Activated naive CD4-positive, alpha-beta T cell treated with anti-CD3 and anti-CD28 coated beads for 36 hours (primary cell): ENCODE data around the gene SELENOW. TPM values are rescaled to one million over a fixed set of nuclear protein-coding genes. Genes with fewer than 3 reads are reported as not detected.

Experiments
- CTCF ChIA-PET: fragments of 350-600 bp; sonication (Branson Sonifier 250); formaldehyde crosslinking; loops from one replicate; lab custom pipeline; 2021; ENCODE audit warnings: antibody characterized with exemption; lab: Charles Lee
- DNase-seq: peaks from one replicate; pipeline ENCODE4 v3.0.0-alpha.2; 2020
- H3K27ac Mint-ChIP-seq: one replicate; pipeline ENCODE4 v1.8.0; 2021; ENCODE audit warnings: mild to moderate bottlenecking, mixed read lengths
- H3K27me3 Mint-ChIP-seq: one replicate; pipeline ENCODE4 v1.8.0; 2021; ENCODE audit warnings: low read depth, mixed read lengths
- H3K36me3 Mint-ChIP-seq: one replicate; pipeline ENCODE4 v1.8.0; 2021; ENCODE audit warnings: low read depth, mixed read lengths
- H3K4me1 Mint-ChIP-seq: one replicate; pipeline ENCODE4 v1.8.0; 2021; ENCODE audit warnings: low read depth, mixed read lengths
- H3K4me3 Mint-ChIP-seq: one replicate; pipeline ENCODE4 v1.8.0; 2021; ENCODE audit warnings: mild to moderate bottlenecking, moderate library complexity, mixed read lengths
- H3K9me3 Mint-ChIP-seq: one replicate; pipeline ENCODE4 v1.8.0; 2021; ENCODE audit warnings: mixed read lengths
- intact Hi-C: fragments of 100-400 bp; cut with micrococcal nuclease; formaldehyde crosslinking; loops from one replicate; pipeline ENCODE4 v1.15.1; 2023
- total RNA-seq, 2 experiments: library from RNA; stranded (reverse); gene quantifications; one replicate each; pipeline ENCODE4 v1.2.3, GENCODE V29; 2021

SELENOW gene
- 100 to 1,000 TPM; 146 to 149 TPM for total RNA-seq

DNA sequence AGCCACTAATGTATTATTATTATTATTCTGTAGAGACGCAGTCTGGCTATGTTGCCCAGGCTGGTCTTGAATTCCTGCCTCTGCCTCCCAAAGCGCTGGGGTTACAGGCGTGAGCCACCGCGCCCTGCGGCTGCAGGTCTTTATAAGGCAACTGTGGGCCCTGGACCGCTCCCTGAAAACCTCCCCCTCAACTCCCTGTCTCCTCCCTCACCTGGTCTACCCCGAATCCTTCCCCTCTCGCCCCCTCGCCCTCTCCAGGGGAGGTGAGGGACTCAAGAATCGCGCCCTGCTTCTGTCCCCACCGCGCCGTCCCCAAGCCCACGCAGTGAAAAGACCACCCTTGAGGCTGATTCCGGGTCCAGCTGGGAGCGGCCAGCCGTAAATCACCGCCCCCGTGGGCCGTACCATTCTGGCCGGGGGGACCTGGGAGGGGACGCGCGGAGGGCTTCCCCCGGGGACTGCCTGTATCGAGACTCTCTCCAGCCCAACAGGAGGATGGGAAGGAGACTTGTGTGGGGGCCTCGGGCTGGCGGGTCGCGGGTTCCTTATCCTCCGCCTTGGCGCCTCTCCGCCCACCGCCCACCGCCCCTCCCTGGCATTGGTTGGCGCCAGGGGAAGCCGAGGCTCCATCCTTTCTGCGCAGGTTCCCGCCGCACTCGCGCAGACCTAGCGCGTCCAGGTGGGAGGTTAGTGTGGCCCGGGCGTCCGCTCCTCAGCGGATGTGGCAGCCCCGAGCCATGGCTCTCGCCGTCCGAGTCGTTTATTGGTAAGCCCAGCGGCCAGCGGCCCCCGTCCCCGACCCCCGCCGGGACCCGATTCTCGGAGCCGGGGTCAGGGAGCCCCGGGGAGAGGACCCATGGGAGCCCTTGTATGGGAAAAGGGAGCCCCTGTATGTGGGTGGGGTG is at the start of gene SELENOW:
SELENOW (plus strand) TSS at position 655 of the 905 bp plus-strand sequence; CDS start at position 738, 83 bp downstream.
- Mint-ChIP-seq H3K36me3 (peaks cover 23% of the 10 kb centered on the region), H3K4me1 (peaks cover 23% of the 10 kb centered on the region), H3K4me3 (peak within 1 kb of the TSS; percentile 92), H3K27ac (peak within 1 kb of the TSS; percentile 92), H3K27me3 (no peaks in the 10 kb centered on the region), H3K9me3 (no peaks in the 10 kb centered on the region)
- CTCF ChIA-PET, result no interaction called here
- DNase-seq, result peak; percentile 81
- intact Hi-C loops, result loop anchor here (1.0 to 10.0 kb wide), 2 partner anchors 33 to 174 kb away; partner anchors contain the start of genes BICRA and NOP53

DNA sequence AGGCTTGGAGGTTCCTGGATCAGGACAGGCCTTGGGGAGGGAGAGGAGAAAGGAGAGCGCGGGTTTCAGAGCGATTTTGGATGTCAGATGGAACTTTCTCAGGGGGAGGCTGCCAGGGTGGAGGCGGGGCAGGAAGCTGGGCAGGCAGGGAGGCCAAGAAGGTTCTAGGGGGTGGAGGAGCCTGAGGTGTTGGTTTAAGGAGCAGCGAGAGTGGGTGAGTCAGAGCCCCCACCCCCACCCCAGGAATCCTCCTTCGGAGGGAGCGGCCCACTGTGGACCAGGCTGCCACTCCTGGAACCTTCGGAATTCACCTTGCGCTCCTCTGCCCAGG is 49.1 kb upstream of the SELENOW start:
- Mint-ChIP-seq H3K9me3 (no peaks in the 10 kb centered on the region), H3K4me1 (peaks cover 14% of the 10 kb centered on the region), H3K27ac (peak overlapping the region; percentile 59), H3K36me3 (no peaks in the 10 kb centered on the region), H3K4me3 (peak overlapping the region; percentile 75), H3K27me3 (peaks cover 15% of the 10 kb centered on the region)
- peak; percentile 74 for DNase-seq
- intact Hi-C loops, result loop anchor here (1.0 kb wide), 1 partner anchor 14 kb away; no protein-coding TSS in a partner anchor
- CTCF ChIA-PET, result interaction anchor here (0.6 kb wide), 1 partner anchor 17 kb away, joined by 3 read pairs; no protein-coding TSS in a partner anchor

DNA sequence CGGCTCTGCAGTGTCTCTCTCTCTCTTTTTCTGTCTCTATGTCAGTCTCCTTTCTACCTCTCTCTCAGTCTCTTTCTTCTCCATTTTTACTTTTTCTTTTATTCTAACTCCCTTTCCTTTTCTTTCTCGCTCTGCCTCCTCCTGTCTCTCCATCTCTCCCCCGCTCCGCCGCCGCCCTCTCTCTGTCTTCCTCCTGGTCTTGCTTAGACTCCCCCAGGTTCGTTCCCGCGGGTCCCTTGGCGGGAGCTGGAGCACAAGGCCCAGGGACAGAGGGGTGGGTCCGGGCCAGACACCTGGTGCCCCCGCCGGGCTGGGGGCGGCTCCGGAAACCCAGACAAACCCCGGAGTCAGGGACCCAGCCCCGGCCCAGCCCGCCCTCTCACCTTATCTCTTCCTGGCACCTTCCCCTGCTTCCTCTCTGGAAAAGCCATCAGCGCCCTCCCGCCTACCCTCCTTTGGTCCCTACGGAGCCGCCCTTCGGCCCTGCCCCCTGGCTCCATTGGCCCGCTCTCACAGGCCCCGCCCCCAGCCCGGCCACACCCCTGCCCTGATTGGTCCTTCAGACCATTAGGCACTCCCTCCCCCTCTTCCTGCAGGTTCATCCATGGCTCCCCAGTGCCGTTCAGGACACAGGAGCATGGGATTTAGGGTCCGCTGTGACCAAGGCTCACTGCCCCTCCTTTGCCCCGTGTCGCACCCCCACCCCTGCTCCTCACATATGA is 48.5 kb upstream of the SELENOW start:
- H3K27me3 Mint-ChIP-seq, result peaks cover 15% of the 10 kb centered on the region
- peaks cover 14% of the 10 kb centered on the region for H3K4me1 Mint-ChIP-seq
- peak overlapping the region; percentile 59 for H3K27ac Mint-ChIP-seq
- CTCF ChIA-PET, result interaction anchor here (0.6 kb wide), 2 partner anchors 371 to 488 kb away, joined by 3 read pairs; no protein-coding TSS in a partner anchor
- no peaks in the 10 kb centered on the region for H3K9me3 Mint-ChIP-seq
- DNase-seq, result peak; percentile 76
- intact Hi-C loops, result loop anchor here (1.0 kb wide), 1 partner anchor 13 kb away; no protein-coding TSS in a partner anchor
- no peaks in the 10 kb centered on the region for H3K36me3 Mint-ChIP-seq
- peak overlapping the region; percentile 75 for H3K4me3 Mint-ChIP-seq

- CTCF ChIA-PET, result interaction anchor here (0.6 kb wide), 2 partner anchors 371 to 487 kb away, joined by 3 read pairs; no protein-coding TSS in a partner anchor
- intact Hi-C loops, result no loop called here
- Mint-ChIP-seq H3K4me3 (peak overlapping the region; percentile 75), H3K36me3 (no peaks in the 10 kb centered on the region), H3K9me3 (no peaks in the 10 kb centered on the region), H3K27ac (no peak overlapping the region), H3K4me1 (peaks cover 14% of the 10 kb centered on the region), H3K27me3 (peaks cover 15% of the 10 kb centered on the region)
- no peak for DNase-seq
Measured at GRCh38 chr19:47730521-47730889, 48.0 kb upstream of the SELENOW start.

DNA sequence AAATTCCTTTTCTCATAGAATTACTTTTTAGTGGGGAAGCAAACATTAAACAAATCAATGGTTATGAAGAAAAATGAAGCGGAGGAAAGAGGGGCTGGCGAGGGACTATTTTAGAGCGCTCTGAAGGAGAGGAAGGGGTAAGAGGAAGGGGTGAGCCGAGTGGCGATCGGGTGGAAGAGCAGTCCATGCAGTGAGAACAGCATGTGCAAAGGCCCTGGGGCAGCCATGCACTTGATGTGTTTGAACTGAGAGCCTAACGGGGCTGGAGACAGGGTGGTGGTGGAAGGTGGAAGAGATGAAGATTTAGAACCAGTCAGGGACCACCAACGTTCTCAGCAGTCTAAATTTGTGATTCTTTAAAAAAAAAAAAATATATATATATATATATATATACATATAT is 47.6 kb upstream of the SELENOW start:
- Mint-ChIP-seq H3K36me3 (no peaks in the 10 kb centered on the region), H3K9me3 (no peaks in the 10 kb centered on the region), H3K27me3 (peaks cover 15% of the 10 kb centered on the region), H3K4me3 (no peak overlapping the region), H3K27ac (no peak overlapping the region), H3K4me1 (peaks cover 14% of the 10 kb centered on the region)
- intact Hi-C loops, result no loop called here
- no peak for DNase-seq
- CTCF ChIA-PET, result no interaction called here

DNA sequence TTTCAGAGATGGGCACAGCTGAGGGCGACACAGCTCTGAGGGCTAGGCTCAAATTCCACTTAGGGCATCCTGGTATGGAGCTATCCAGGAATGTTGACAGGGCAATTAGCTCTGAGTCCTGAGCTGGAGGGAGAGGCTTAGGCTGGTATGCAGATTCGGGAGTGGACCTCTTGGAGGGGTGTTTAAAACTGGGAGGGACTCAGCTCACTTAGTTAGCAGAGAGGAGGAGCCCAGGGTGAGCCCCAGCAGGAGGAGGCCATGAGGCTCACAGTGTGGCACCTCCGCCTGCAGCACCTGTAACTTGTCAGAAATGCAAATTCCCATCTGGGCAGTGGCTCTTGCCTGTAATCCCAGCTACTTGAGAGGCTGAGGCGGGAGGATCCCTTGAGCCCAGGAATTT is 43.4 kb upstream of the SELENOW start:
- H3K4me3 Mint-ChIP-seq, result no peak overlapping the region
- no peak overlapping the region for H3K27ac Mint-ChIP-seq
- no peaks in the 10 kb centered on the region for H3K4me1 Mint-ChIP-seq
- intact Hi-C loops, result no loop called here
- no peak for DNase-seq
- no peaks in the 10 kb centered on the region for H3K9me3 Mint-ChIP-seq
- H3K36me3 Mint-ChIP-seq, result no peaks in the 10 kb centered on the region
- CTCF ChIA-PET, result interaction anchor here (1.5 to 1.7 kb wide), 3 partner anchors 11 to 306 kb away, joined by 3 to 6 read pairs (median 3); partner anchors contain the start of gene EHD2
- peaks cover 4% of the 10 kb centered on the region for H3K27me3 Mint-ChIP-seq

DNA sequence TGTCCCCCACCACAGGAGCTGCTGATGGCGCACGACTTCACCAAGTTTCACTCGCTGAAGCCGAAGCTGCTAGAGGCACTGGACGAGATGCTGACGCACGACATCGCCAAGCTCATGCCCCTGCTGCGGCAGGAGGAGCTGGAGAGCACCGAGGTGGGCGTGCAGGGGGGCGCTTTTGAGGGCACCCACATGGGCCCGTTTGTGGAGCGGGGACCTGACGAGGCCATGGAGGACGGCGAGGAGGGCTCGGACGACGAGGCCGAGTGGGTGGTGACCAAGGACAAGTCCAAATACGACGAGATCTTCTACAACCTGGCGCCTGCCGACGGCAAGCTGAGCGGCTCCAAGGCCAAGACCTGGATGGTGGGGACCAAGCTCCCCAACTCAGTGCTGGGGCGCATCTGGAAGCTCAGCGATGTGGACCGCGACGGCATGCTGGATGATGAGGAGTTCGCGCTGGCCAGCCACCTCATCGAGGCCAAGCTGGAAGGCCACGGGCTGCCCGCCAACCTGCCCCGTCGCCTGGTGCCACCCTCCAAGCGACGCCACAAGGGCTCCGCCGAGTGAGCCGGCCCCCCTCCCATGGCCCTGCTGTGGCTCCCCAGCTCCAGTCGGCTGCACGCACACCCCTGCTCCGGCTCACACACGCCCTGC is 37.5 kb upstream of the SELENOW start:
- CTCF ChIA-PET, result interaction anchor here (0.6 to 7.5 kb wide), 2 partner anchors 28 to 73 kb away, joined by 3 to 103 read pairs; partner anchors contain the start of gene EHD2
- intact Hi-C loops, result no loop called here
- Mint-ChIP-seq H3K4me1 (peaks cover 25% of the 10 kb centered on the region), H3K27ac (no peak overlapping the region), H3K27me3 (no peaks in the 10 kb centered on the region), H3K9me3 (no peaks in the 10 kb centered on the region), H3K4me3 (no peak overlapping the region), H3K36me3 (no peaks in the 10 kb centered on the region)
- DNase-seq, result no peak

- intact Hi-C loops, result no loop called here
- DNase-seq, result no peak
- Mint-ChIP-seq H3K4me1 (peaks cover 29% of the 10 kb centered on the region), H3K4me3 (no peak overlapping the region), H3K27ac (no peak overlapping the region), H3K27me3 (no peaks in the 10 kb centered on the region), H3K9me3 (no peaks in the 10 kb centered on the region), H3K36me3 (peaks cover under 1% of the 10 kb centered on the region)
- CTCF ChIA-PET, result interaction anchor here (7.5 kb wide), 1 partner anchor 28 kb away, joined by 103 read pairs; the partner anchor contains the start of gene EHD2
Measured at GRCh38 chr19:47741544-47742140, 36.9 kb upstream of the SELENOW start.

DNA sequence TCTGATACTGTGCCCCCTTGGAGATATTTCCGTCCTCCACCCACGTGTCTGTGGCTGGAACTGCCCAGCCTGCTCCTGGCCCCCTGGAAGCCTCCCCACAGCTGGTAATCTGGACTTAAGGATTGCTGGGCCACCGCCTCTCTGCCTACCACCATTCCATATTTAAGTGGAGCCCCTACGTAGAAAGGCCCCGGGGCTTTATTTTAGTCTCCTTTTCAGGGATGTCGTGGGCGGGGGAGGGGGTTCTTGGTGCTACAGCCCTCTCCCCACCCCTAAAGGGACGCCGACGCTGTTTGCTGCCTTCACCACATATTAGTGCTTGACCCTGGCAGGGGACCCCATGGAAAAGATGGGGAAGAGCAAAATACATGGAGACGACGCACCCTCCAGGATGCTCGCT is 35.9 kb upstream of the SELENOW start:
- Mint-ChIP-seq H3K36me3 (peaks cover 6% of the 10 kb centered on the region), H3K4me3 (no peak overlapping the region), H3K27ac (no peak overlapping the region), H3K4me1 (peaks cover 36% of the 10 kb centered on the region), H3K27me3 (no peaks in the 10 kb centered on the region), H3K9me3 (no peaks in the 10 kb centered on the region)
- CTCF ChIA-PET, result interaction anchor here (0.9 to 7.5 kb wide), 6 partner anchors 10 to 258 kb away, joined by 3 to 103 read pairs (median 8); partner anchors contain the start of genes EHD2 and KPTN
- intact Hi-C loops, result loop anchor here (1.0 kb wide), 4 partner anchors 13 to 227 kb away; partner anchors contain the start of genes EHD2 and NAPA
- DNase-seq, result no peak

DNA sequence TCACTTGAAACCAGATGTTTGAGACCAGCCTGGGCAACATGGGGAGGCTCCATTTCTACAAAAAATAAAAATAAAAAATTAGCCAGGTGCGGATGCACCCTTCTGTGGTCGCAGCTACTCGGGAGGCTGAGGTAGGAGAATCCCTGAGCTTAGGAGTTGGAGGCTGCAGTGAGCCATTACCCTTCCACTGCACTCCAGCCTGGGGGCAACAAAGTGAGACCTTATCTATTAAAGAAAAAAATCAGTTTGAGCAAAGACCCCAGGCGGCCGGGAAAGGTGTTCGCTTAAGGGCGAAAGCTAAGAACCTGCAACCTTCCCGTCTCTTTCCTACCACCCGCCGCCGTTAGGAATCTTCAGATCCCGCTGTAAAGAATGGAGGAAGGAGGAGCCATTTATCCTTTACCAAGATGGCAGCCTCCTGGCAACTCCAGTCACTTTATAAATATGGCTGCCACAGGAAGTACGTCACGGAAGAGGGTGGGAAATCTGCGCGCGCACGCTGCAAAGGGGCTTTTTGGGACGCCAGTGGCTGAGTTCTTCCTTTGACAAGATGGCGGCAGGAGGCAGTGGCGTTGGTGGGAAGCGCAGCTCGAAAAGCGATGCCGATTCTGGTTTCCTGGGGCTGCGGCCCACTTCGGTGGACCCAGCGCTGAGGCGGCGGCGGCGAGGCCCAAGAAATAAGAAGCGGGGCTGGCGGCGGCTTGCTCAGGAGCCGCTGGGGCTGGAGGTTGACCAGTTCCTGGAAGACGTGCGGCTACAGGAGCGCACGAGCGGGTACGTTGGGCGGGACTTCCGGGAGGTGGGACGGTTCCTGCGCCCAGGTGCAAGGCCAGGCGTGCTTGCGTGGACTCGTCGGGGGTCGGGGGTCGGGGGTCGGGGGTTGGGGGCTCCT is 33.2 kb upstream of the SELENOW start, which contains the start of gene NOP53:
NOP53 (plus strand) TSS at position 537 of the 892 bp plus-strand sequence; CDS start at position 551, 14 bp downstream.
- intact Hi-C loops, result loop anchor here (1.0 kb wide), 3 partner anchors 33 to 396 kb away; partner anchors contain the start of genes DHX34, KPTN and SELENOW
- peak within 1 kb of the TSS; percentile 100 for H3K27ac Mint-ChIP-seq
- H3K36me3 Mint-ChIP-seq, result peaks cover 19% of the 10 kb centered on the region
- DNase-seq, result peak; percentile 98
- no peaks in the 10 kb centered on the region for H3K9me3 Mint-ChIP-seq
- H3K27me3 Mint-ChIP-seq, result no peaks in the 10 kb centered on the region
- H3K4me3 Mint-ChIP-seq, result peak within 1 kb of the TSS; percentile 99
- H3K4me1 Mint-ChIP-seq, result peaks cover 56% of the 10 kb centered on the region
- CTCF ChIA-PET, result interaction anchor here (1.4 to 7.5 kb wide), 2 partner anchors 22 to 32 kb away, joined by 5 to 103 read pairs; partner anchors contain the start of gene EHD2
